B cell (primary cell): ENCODE results near the gene GPM6B. TPM values are rescaled to one million over a fixed set of nuclear protein-coding genes. Genes with fewer than 3 reads are reported as not detected.

ENCODE experiments used
- ATAC-seq: fragments of 200-7000 bp; cut with Tn5 transposase; one replicate; pipeline ENCODE4 v1.10.0; 2021; ENCODE audit warnings: low read depth, mild to moderate bottlenecking, moderate number of reproducible peaks, moderate library complexity
- CTCF ChIA-PET: fragments of 350-600 bp; sonication (Branson Sonifier 250); formaldehyde crosslinking; loops from one replicate; lab custom pipeline; 2021; ENCODE audit warnings: antibody characterized with exemption, inconsistent platforms; lab: Charles Lee
- POLR2A ChIA-PET: fragments of 350-600 bp; sonication (Branson Sonifier 250); formaldehyde crosslinking; loops from one replicate; lab custom pipeline; 2021; ENCODE audit warnings: antibody characterized with exemption; lab: Charles Lee
- DNase-seq: peaks from one replicate; pipeline ENCODE4 v3.0.0; 2013
- H2AFZ ChIP-seq: 2 replicates; pipeline ENCODE4 v1.6.1; 2012; ENCODE audit warnings: mild to moderate bottlenecking, low read depth, low read length; ENCODE audit not compliant: insufficient read depth, poor library complexity, severe bottlenecking
- H3K27ac ChIP-seq, 2 donors: 1 replicate in 1 of 2; 2 replicates in 1 of 2; pipeline ENCODE4 v1.5.1; 2012 to 2013; ENCODE audit warnings: low read length in 2 of 2, mild to moderate bottlenecking in 2 of 2, moderate library complexity in 1 of 2
- H3K27me3 ChIP-seq, 4 experiments: fragments of 200-600 bp in 1 of 4; sonication (generic) in 1 of 4; replicated peaks in 1 of 4; 1 replicate in 2 of 4; 2 replicates in 2 of 4; pipeline versions ENCODE4 v1.6.1 to v1.7.0; 2013 to 2016; ENCODE audit warnings: low read length in 3 of 4, mild to moderate bottlenecking in 2 of 4, mixed read lengths in 1 of 4, moderate library complexity in 1 of 4; ENCODE audit not compliant: insufficient read depth in 4 of 4, control insufficient read depth in 3 of 4; ENCODE audit errors: control extremely low read depth in 1 of 4
- H3K36me3 ChIP-seq, 2 experiments: replicated peaks in 1 of 2; 1 replicate in 1 of 2; 2 replicates in 1 of 2; pipeline versions ENCODE4 v1.6.1 to v1.7.1; 2013; ENCODE audit warnings: low read length in 1 of 2; ENCODE audit not compliant: insufficient read depth in 2 of 2, control insufficient read depth in 1 of 2; ENCODE audit errors: control extremely low read depth in 1 of 2, extremely low read depth in 1 of 2
- H3K4me1 ChIP-seq, 2 donors: fragments of 200-600 bp in 1 of 2; sonication (generic) in 1 of 2; 1 replicate in 1 of 2; 2 replicates in 1 of 2; pipeline versions ENCODE4 v1.5.1 to v1.6.1; 2013 to 2017; ENCODE audit warnings: low read length in 2 of 2; ENCODE audit not compliant: control insufficient read depth in 2 of 2, insufficient read depth in 2 of 2
- H3K4me2 ChIP-seq: replicated peaks from 2 replicates; pipeline ENCODE3; 2012; ENCODE audit warnings: mild to moderate bottlenecking, low read depth, low read length; ENCODE audit not compliant: poor library complexity, severe bottlenecking
- H3K4me3 ChIP-seq, 5 experiments: fragments of 200-600 bp in 1 of 5; sonication (generic) in 1 of 5; 1 replicate in 3 of 5; 2 replicates in 2 of 5; pipeline versions ENCODE4 v1.5.1 to v1.7.0; 2011 to 2016; ENCODE audit warnings: low read length in 4 of 5, mild to moderate bottlenecking in 4 of 5, low read depth in 2 of 5, control low read depth in 1 of 5, moderate library complexity in 1 of 5; ENCODE audit not compliant: insufficient read depth in 1 of 5; ENCODE audit errors: control extremely low read depth in 1 of 5, extremely low read depth in 1 of 5
- H3K79me2 ChIP-seq: fragments of 200-600 bp; sonication (generic); one replicate; pipeline ENCODE4 v1.6.0; 2016; ENCODE audit warnings: low read length; ENCODE audit not compliant: control insufficient read depth, insufficient read depth
- H3K9ac ChIP-seq: fragments of 200-600 bp; sonication (generic); 2 replicates; pipeline ENCODE4 v1.6.1; 2017; ENCODE audit warnings: mild to moderate bottlenecking, low read length, moderate library complexity
- H3K9me3 ChIP-seq, 3 donors: one replicate each; pipeline versions ENCODE4 v1.6.1 to v1.7.1; 2013; ENCODE audit warnings: low read length in 2 of 3; ENCODE audit not compliant: control insufficient read depth in 2 of 3, insufficient read depth in 1 of 3; ENCODE audit errors: control extremely low read depth in 1 of 3
- H4K20me1 ChIP-seq: 2 replicates; pipeline ENCODE4 v1.6.0; 2012; ENCODE audit warnings: mild to moderate bottlenecking, low read length; ENCODE audit not compliant: insufficient read depth, control insufficient read depth, poor library complexity, severe bottlenecking
- H3K27ac Mint-ChIP-seq: one replicate; pipeline ENCODE4 v1.8.0; 2021; ENCODE audit warnings: mixed read lengths
- H3K27me3 Mint-ChIP-seq: one replicate; pipeline ENCODE4 v1.8.0; 2021; ENCODE audit warnings: mixed read lengths
- H3K4me1 Mint-ChIP-seq: one replicate; pipeline ENCODE4 v1.8.0; 2021; ENCODE audit warnings: mixed read lengths
- H3K4me3 Mint-ChIP-seq: one replicate; pipeline ENCODE4 v1.8.0; 2021; ENCODE audit warnings: mixed read lengths
- H3K9me3 Mint-ChIP-seq: one replicate; pipeline ENCODE4 v1.8.0; 2022; ENCODE audit warnings: mixed read lengths; ENCODE audit not compliant: insufficient read depth
- EZH2 ChIP-seq: IDR thresholded peaks from 2 replicates; pipeline ENCODE4 v1.6.1; 2012; ENCODE audit warnings: borderline replicate concordance, low read depth, mild to moderate bottlenecking, moderate library complexity, low read length; ENCODE audit not compliant: insufficient read depth, poor library complexity, severe bottlenecking
- WGBS: methylation state at CpG from one replicate; pipeline ENCODE4 v1.1.5; 2013; ENCODE audit warnings: missing lambda C conversion rate; ENCODE audit not compliant: insufficient coverage; 5-methylcytosine and 5-hydroxymethylcytosine counted together
- intact Hi-C: fragments of 100-400 bp; cut with micrococcal nuclease; formaldehyde crosslinking; loops from one replicate; pipeline ENCODE4 v1.10.0; 2022
- polyA plus RNA-seq: library from polyadenylated mRNA; depleted of rRNA; stranded (reverse); fragments of >200 nt; gene quantifications from 2 replicates; pipeline ENCODE4 v1.2.3, GENCODE V29; 2012
- total RNA-seq, 2 donors: library from RNA; stranded (reverse); fragments of 120-200 nt in 1 of 2; gene quantifications; 1 replicate in 1 of 2; 2 replicates in 1 of 2; pipeline versions ENCODE4 v1.2.3 to v1.2.4, GENCODE V29; 2013 to 2022
- TF ChIP-seq, protein P1 (sequence below): fragments of 200-600 bp; IDR thresholded peaks from one replicate; pipeline ENCODE4 v1.8.0; 2022; ENCODE audit warnings: antibody characterized with exemption, mild to moderate bottlenecking

Gene GPM6B
- total and polyA plus RNA-seq, 2 donors (not counting 1 experiment from before 2014, with no cell fraction given), result not detected

GRCh38 chrX:13734278-13735172, 82.4 kb downstream of the GPM6B start, which contains the start of the genes OFD1 and TRAPPC2:
OFD1 (plus strand) TSS chrX:13734748; CDS start chrX:13735072, 324 bp downstream.
TRAPPC2 (minus strand) TSS chrX:13734620; CDS start chrX:13719963, 14,657 bp downstream.
- H3K4me1 Mint-ChIP-seq, result peaks cover 52% of the 10 kb centered on the region
- DNase-seq (peak; percentile 94), ATAC-seq (peak; percentile 80)
- no peaks in the 10 kb centered on the region for H3K27me3 Mint-ChIP-seq
- H3K9ac ChIP-seq, result peak within 1 kb of the TSS; percentile 94
- H3K4me3 ChIP-seq, result peak within 1 kb of the TSS; percentile 73 to 98 (median 76)
- CTCF ChIA-PET, result interaction anchor here (0.9 to 3.2 kb wide), 14 partner anchors 8 to 788 kb away, joined by 3 to 14 read pairs (median 4); partner anchors contain the start of gene RAB9A
- no peak for TF ChIP-seq EZH2
- TF ChIP-seq, protein P1, sequence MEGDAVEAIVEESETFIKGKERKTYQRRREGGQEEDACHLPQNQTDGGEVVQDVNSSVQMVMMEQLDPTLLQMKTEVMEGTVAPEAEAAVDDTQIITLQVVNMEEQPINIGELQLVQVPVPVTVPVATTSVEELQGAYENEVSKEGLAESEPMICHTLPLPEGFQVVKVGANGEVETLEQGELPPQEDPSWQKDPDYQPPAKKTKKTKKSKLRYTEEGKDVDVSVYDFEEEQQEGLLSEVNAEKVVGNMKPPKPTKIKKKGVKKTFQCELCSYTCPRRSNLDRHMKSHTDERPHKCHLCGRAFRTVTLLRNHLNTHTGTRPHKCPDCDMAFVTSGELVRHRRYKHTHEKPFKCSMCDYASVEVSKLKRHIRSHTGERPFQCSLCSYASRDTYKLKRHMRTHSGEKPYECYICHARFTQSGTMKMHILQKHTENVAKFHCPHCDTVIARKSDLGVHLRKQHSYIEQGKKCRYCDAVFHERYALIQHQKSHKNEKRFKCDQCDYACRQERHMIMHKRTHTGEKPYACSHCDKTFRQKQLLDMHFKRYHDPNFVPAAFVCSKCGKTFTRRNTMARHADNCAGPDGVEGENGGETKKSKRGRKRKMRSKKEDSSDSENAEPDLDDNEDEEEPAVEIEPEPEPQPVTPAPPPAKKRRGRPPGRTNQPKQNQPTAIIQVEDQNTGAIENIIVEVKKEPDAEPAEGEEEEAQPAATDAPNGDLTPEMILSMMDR, result no peak
- no peaks in the 10 kb centered on the region for H3K27me3 ChIP-seq
- peak within 1 kb of the TSS; percentile 84 for H2AFZ ChIP-seq
- H3K9me3 Mint-ChIP-seq, result no peaks in the 10 kb centered on the region
- peak within 1 kb of the TSS; percentile 95 to 97 for H3K27ac ChIP-seq
- H3K4me1 ChIP-seq, result peaks cover 40 to 43% of the 10 kb centered on the region in 2 donors
- H3K36me3 ChIP-seq, result peaks cover 0 to 15% of the 10 kb centered on the region in 2 experiments
- H3K27ac Mint-ChIP-seq, result peak within 1 kb of the TSS; percentile 97
- intact Hi-C loops, result loop anchor here (1.0 to 2.0 kb wide), 6 partner anchors 8 to 760 kb away; partner anchors contain the start of genes GEMIN8, RAB9A, TCEANC and TMSB4X
- no peaks in the 10 kb centered on the region for H4K20me1 ChIP-seq
- WGBS, result under 1% methylated on average over 57 of the region's 75 CpGs
- H3K4me2 ChIP-seq, result peak within 1 kb of the TSS; percentile 78
- no peaks in the 10 kb centered on the region for H3K9me3 ChIP-seq
- POLR2A ChIA-PET, result interaction anchor here (0.6 to 1.8 kb wide), 9 partner anchors 8 to 779 kb away, joined by 3 to 8 read pairs (median 4); partner anchors contain the start of genes RAB9A and TCEANC
- H3K4me3 Mint-ChIP-seq, result peak within 1 kb of the TSS; percentile 93
- H3K79me2 ChIP-seq, result peaks cover 60% of the 10 kb centered on the region
